Heart left ventricle (tissue), 13 donors: Measurements from ENCODE around the gene NPR1.

Experiments used
- CTCF ChIP-seq, 12 donors: fragments of 200-600 bp; sonication (generic) in 4 of 12; IDR thresholded peaks; one replicate each; pipeline versions ENCODE4 v1.5.0 to v1.8.0; 2018 to 2022; ENCODE audit warnings: antibody characterized with exemption in 12 of 12, mild to moderate bottlenecking in 5 of 12
- POLR2A ChIP-seq, 2 donors: fragments of 450-650 bp; IDR thresholded peaks; one replicate each; pipeline ENCODE4 v1.6.1; 2017; ENCODE audit warnings: antibody characterized with exemption in 2 of 2, mild to moderate bottlenecking in 2 of 2, moderate library complexity in 2 of 2
- donor health status: ischemic (EF 13 %, LVEDD 7.1; RV severe dilation, severe dysfunction).
- donor health status: DM: no; HTN: yes; CAD: no.
- donor health status: DM: no; HTN: no; CAD: no.
- donor health status: ischemic (EF 25% LVEDD 6.9; RV normal size, moderate dysfunction).
- donor health status: ischemic (EF 25% LVEDD 5.7; RV mildly dilated, moderate dysfunction).
- donor health status: ischemic (EF 35%, LVEDD 5.7; RV mildly dilated, moderate dysfunction).
- donor health status: nonischemic (EF 11% LVEDD 7.7; RV severe dilation, severe dysfunction).
- donor health status: DM: yes; HTN: yes; CAD: no.
- donor health status: PGD.
- donor health status: ischemic (EF 29% LVEDD 5.4; RV normal size, mild dysfunction).
- donor health status: nonischemic (EF 23%, LVEDD 6.1; RV moderate dilation, normal function).

- TF ChIP-seq CTCF (IDR thresholded peaks at IDR 0.05) (peak in 6 of 12 donors; percentile 11 to 53 (median 39)), POLR2A (IDR thresholded peaks at IDR 0.05) (peak; percentile 81 to 91)
Observed at GRCh38 chr1:153670859-153671627, 7.4 kb upstream of the NPR1 start, which contains the start of gene ILF2.
